ENCODE results near the gene PCDHA6. TPM values are rescaled to one million over a fixed set of nuclear protein-coding genes. Genes with fewer than 3 reads are reported as not detected.
"Not testable (repeated sequence)": the region's sequence is repeated elsewhere in the genome, so short reads cannot be mapped to it uniquely, and the experiment has no call there.

Gene PCDHA6
- total RNA-seq, 2 donors from 2014 or later, result 0.20 to 0.82 TPM

DNA sequence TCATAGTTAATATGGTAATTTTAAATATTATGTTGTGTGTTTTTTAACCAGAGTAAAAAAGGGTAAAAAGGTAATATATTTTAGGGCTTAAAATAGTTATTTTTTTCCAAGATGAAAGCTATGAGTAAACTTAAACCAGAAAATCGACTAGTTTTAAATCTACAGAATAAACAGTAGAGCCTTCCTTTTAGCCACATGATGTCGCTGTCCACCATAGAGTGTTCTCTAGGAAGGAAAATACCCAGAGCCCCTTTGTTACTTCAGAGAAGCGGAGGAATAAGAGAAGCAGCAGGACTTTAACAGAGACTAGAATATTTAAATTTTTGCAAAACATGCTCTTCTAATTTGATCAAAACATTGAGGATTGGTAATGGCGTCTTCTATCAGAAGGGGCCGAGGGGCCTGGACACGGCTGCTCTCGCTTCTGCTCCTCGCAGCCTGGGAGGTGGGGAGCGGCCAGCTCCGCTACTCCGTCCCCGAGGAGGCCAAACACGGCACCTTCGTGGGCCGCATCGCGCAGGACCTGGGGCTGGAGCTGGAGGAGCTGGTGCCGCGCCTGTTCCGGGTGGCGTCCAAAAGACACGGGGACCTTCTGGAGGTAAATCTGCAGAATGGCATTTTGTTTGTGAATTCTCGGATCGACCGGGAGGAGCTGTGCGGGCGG is 33.0 kb upstream of the PCDHA6 start, which contains the start of gene PCDHA2:
Gene PCDHA2 (plus strand): TSS at position 258 of the 664 bp plus-strand sequence.
- DNase-seq (ENCODE audit: low spot score), result no peak
- peak within 1 kb of the TSS in 1 of 2 donors; percentile 35 for H3K4me3 ChIP-seq

GRCh38 chr5:140795259-140795641 is 32.5 kb upstream of the PCDHA6 start:
- DNase-seq (ENCODE audit: low spot score), result no peak
- Histone ChIP-seq H3K27me3 (no peaks in the 10 kb centered on the region), H3K4me1 (no peaks in the 10 kb centered on the region), H3K27ac (no peak overlapping the region), H3K36me3 (no peaks in the 10 kb centered on the region), H3K9me3 (peaks cover 0 to 80% of the 10 kb centered on the region in 2 donors), H3K4me3 (peak overlapping the region in 1 of 2 donors; percentile 35)
- peak in 1 of 2 donors; percentile 21 for TF ChIP-seq CTCF (IDR thresholded peaks at IDR 0.05)

More for the DNA sequence above, 33.0 kb upstream of the PCDHA6 start, which contains the start of gene PCDHA2:
- peak in 1 of 2 donors; percentile 42 for TF ChIP-seq CTCF (IDR thresholded peaks at IDR 0.05)
- Histone ChIP-seq H3K36me3 (no peaks in the 10 kb centered on the region), H3K27ac (no peak within 1 kb of the TSS), H3K27me3 (no peaks in the 10 kb centered on the region), H3K4me1 (no peaks in the 10 kb centered on the region), H3K9me3 (peaks cover 0 to 85% of the 10 kb centered on the region in 2 donors)

GRCh38 chr5:140796072-140796717 is 31.6 kb upstream of the PCDHA6 start:
- H3K36me3 ChIP-seq; H3K4me3 ChIP-seq; H3K4me1 ChIP-seq; H3K27me3 ChIP-seq; DNase-seq (ENCODE audit: low spot score); H3K27ac ChIP-seq: not testable (repeated sequence)
- peaks cover 0 to 78% of the 10 kb centered on the region in 2 donors for H3K9me3 ChIP-seq

GRCh38 chr5:140796718-140797095 is 31.1 kb upstream of the PCDHA6 start:
- Histone ChIP-seq H3K27ac (no peak overlapping the region), H3K27me3 (no peaks in the 10 kb centered on the region), H3K4me3 (no peak overlapping the region), H3K9me3 (peaks cover 0 to 80% of the 10 kb centered on the region in 2 donors), H3K36me3 (no peaks in the 10 kb centered on the region), H3K4me1 (no peaks in the 10 kb centered on the region)
- no peak for TF ChIP-seq CTCF (IDR thresholded peaks at IDR 0.05)
- DNase-seq (ENCODE audit: low spot score), result no peak

GRCh38 chr5:140800816-140801493 is 26.8 kb upstream of the PCDHA6 start, which contains the start of gene PCDHA3:
TSS of gene PCDHA3 (plus strand) at chr5:140801057.
- DNase-seq (ENCODE audit: low spot score), result no peak
- H3K27ac ChIP-seq, result no peak within 1 kb of the TSS
- H3K27me3 ChIP-seq, result no peaks in the 10 kb centered on the region
- H3K9me3 ChIP-seq, result peaks cover 5 to 59% of the 10 kb centered on the region in 2 donors
- TF ChIP-seq CTCF (IDR thresholded peaks at IDR 0.05), result peak in 1 of 2 donors; percentile 58
- no peaks in the 10 kb centered on the region for H3K4me1 ChIP-seq
- no peaks in the 10 kb centered on the region for H3K36me3 ChIP-seq
- peak within 1 kb of the TSS; percentile 12 to 41 for H3K4me3 ChIP-seq

- no peaks in the 10 kb centered on the region for H3K4me1 ChIP-seq
- H3K4me3 ChIP-seq, result peak overlapping the region; percentile 12 to 41
- no peak overlapping the region for H3K27ac ChIP-seq
- peaks cover 5 to 59% of the 10 kb centered on the region in 2 donors for H3K9me3 ChIP-seq
- no peak for DNase-seq (ENCODE audit: low spot score)
- H3K27me3 ChIP-seq, result no peaks in the 10 kb centered on the region
- peak in 1 of 2 donors; percentile 51 for TF ChIP-seq CTCF (IDR thresholded peaks at IDR 0.05)
- no peaks in the 10 kb centered on the region for H3K36me3 ChIP-seq
These were observed 26.3 kb upstream of the PCDHA6 start for GRCh38 chr5:140801494-140801841.

DNA sequence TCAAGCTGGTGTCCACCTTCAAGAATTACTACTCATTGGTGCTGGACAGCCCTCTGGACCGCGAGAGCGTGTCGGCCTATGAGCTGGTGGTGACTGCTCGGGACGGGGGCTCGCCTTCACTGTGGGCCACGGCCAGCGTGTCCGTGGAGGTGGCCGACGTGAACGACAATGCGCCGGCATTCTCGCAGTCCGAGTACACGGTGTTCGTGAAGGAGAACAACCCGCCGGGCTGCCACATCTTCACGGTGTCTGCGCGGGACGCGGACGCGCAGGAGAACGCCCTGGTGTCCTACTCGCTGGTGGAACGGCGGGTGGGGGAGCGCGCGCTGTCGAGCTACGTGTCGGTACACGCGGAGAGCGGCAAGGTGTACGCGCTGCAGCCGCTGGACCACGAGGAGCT is 25.4 kb upstream of the PCDHA6 start:
- H3K4me3 ChIP-seq; H3K27me3 ChIP-seq; H3K36me3 ChIP-seq; H3K27ac ChIP-seq; H3K4me1 ChIP-seq; DNase-seq (ENCODE audit: low spot score): not testable (repeated sequence)
- H3K9me3 ChIP-seq, result peaks cover 5 to 59% of the 10 kb centered on the region in 2 donors
